ENCODE measurements around the gene RAB40A. TPM values are rescaled to one million over a fixed set of nuclear protein-coding genes. Genes with fewer than 3 reads are reported as not detected.

The RAB40A gene
- total RNA-seq, 4 donors from 2014 or later, result 0.13 to 0.84 (median 0.38) TPM

- no peak for TF ChIP-seq POLR2A (IDR thresholded peaks at IDR 0.05)
- TF ChIP-seq, protein P1, sequence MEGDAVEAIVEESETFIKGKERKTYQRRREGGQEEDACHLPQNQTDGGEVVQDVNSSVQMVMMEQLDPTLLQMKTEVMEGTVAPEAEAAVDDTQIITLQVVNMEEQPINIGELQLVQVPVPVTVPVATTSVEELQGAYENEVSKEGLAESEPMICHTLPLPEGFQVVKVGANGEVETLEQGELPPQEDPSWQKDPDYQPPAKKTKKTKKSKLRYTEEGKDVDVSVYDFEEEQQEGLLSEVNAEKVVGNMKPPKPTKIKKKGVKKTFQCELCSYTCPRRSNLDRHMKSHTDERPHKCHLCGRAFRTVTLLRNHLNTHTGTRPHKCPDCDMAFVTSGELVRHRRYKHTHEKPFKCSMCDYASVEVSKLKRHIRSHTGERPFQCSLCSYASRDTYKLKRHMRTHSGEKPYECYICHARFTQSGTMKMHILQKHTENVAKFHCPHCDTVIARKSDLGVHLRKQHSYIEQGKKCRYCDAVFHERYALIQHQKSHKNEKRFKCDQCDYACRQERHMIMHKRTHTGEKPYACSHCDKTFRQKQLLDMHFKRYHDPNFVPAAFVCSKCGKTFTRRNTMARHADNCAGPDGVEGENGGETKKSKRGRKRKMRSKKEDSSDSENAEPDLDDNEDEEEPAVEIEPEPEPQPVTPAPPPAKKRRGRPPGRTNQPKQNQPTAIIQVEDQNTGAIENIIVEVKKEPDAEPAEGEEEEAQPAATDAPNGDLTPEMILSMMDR (IDR thresholded peaks at IDR 0.05), result no peak
- intact Hi-C loops (cut with DNase I; ENCODE audit: low total_unique reads), result no loop called here
- WGBS, 2 donors, result 52 to 56% methylated on average over 2 of the region's 2 CpGs
These were observed 20.4 kb upstream of the RAB40A start for GRCh38 chrX:103539695-103540094.

GRCh38 chrX:103538728-103539127 is 19.4 kb upstream of the RAB40A start:
- no peak for DNase-seq (ENCODE audit: low spot score in 2 of 2)
- intact Hi-C loops (cut with DNase I; ENCODE audit: low total_unique reads), result no loop called here
- H3K4me3 ChIP-seq (ENCODE audit: low read depth, poor library complexity, severe bottlenecking), result no peak overlapping the region
- no peak for TF ChIP-seq POLR2A (IDR thresholded peaks at IDR 0.05)
- TF ChIP-seq, protein P1 (IDR thresholded peaks at IDR 0.05), result no peak

More at GRCh38 chrX:103539695-103540094, 20.4 kb upstream of the RAB40A start:
- no peak for DNase-seq (ENCODE audit: low spot score in 2 of 2)
- no peak overlapping the region for H3K4me3 ChIP-seq (ENCODE audit: low read depth, poor library complexity, severe bottlenecking)

DNA sequence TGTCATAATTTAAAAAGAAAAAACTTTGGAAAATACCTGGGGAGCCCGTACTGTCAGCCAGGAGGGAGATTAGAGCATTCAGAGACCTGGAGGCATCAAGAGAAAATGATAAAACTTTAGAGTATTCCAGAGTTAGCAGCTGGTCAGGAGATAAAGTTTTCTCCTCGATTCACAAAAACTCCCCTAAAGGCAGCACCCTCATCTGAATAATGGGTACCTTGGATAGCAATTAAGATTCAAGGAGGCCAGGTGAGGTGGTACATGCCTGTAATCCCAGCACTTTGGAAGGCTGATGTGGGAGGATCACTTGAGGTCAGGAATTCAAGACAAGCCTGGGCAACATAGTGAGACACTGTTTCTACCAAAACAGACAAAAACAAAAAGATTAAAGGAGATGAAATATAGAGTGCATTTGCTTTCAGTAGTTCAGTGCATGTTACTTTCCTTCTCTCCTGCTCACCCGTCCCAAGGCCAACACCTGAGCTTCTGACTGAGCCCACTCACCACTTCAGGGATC is 18.6 kb upstream of the RAB40A start:
- WGBS, 2 donors, result 39 to 51% methylated on average over 3 of the region's 3 CpGs
- intact Hi-C loops (cut with DNase I; ENCODE audit: low total_unique reads), result no loop called here
- no peak for DNase-seq (ENCODE audit: low spot score in 2 of 2)
- TF ChIP-seq, protein P1 (IDR thresholded peaks at IDR 0.05), result no peak
- TF ChIP-seq POLR2A (IDR thresholded peaks at IDR 0.05), result no peak
- no peak overlapping the region for H3K4me3 ChIP-seq (ENCODE audit: low read depth, poor library complexity, severe bottlenecking)

DNA sequence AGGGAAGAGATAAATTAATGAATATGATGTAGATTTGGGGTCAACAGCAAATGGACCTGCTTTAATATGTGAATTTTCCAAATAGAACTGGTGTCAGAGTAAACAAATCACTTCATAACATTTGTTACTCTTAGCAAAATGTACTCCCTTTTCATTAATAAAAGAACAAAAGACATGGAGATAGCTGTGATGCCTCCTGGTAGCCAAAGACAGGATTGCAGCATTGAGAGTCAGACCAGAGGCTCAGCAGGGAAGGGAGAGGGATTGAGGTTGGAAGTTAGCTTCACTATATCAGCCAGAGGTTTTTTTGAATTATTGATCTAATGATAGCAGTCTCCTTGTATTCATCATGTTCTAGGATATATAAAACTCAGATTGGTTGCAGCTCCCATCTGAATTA is 17.4 kb upstream of the RAB40A start:
- no peak overlapping the region for H3K4me3 ChIP-seq (ENCODE audit: low read depth, poor library complexity, severe bottlenecking)
- TF ChIP-seq POLR2A (IDR thresholded peaks at IDR 0.05), result no peak
- TF ChIP-seq, protein P1 (IDR thresholded peaks at IDR 0.05), result no peak
- intact Hi-C loops (cut with DNase I; ENCODE audit: low total_unique reads), result no loop called here
- no peak for DNase-seq (ENCODE audit: low spot score in 2 of 2)

- TF ChIP-seq, protein P1 (IDR thresholded peaks at IDR 0.05), result no peak
- no peak for TF ChIP-seq POLR2A (IDR thresholded peaks at IDR 0.05)
- H3K4me3 ChIP-seq (ENCODE audit: low read depth, poor library complexity, severe bottlenecking), result no peak overlapping the region
- intact Hi-C loops (cut with DNase I; ENCODE audit: low total_unique reads), result no loop called here
- no peak for DNase-seq (ENCODE audit: low spot score in 2 of 2)
These were observed 16.8 kb upstream of the RAB40A start for GRCh38 chrX:103536071-103536470.

DNA sequence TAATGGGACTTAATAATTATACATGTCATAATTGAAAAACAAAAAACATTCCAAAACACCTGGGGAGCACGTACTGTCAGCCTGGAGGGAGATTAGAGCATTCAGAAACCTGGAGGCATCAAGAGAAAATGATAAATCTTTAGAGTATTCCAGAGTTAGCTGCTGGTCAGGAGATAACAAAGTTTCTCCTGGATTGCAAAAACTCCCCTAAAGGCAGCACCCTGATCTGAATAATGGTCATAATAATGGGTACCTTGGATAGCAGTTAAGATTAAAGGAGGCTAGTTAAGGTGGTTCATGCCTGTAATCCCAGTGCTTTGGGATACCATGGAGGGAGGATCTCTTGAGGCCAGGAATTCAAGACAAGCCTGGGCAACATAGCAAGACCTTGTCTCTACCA is 15.9 kb upstream of the RAB40A start:
- H3K4me3 ChIP-seq (ENCODE audit: low read depth, poor library complexity, severe bottlenecking), result no peak overlapping the region
- 44 to 63% methylated on average over 1 of the region's 1 CpG for WGBS, 2 donors
- intact Hi-C loops (cut with DNase I; ENCODE audit: low total_unique reads), result no loop called here
- DNase-seq (ENCODE audit: low spot score in 2 of 2), result no peak
- TF ChIP-seq, protein P1 (IDR thresholded peaks at IDR 0.05), result no peak
- TF ChIP-seq POLR2A (IDR thresholded peaks at IDR 0.05), result no peak

Data from lower leg skin (tissue), 4 donors.